ENCODE results near the gene AMZ1.

AMZ1 gene

GRCh38 chr7:2646336-2646679 lies 41.7 kb upstream of the AMZ1 start:
- no peak overlapping the region for H3K4me3 ChIP-seq (ENCODE audit: control insufficient read depth, low read depth, low read length)
- DNase-seq (ENCODE audit: low read depth), result no peak
- no peak for TF ChIP-seq CTCF (conservative IDR thresholded peaks at IDR 0.05; ENCODE audit: control insufficient read depth, insufficient read depth, low read depth, low read length)

GRCh38 chr7:2646680-2647571 lies 41.1 kb upstream of the AMZ1 start:
- DNase-seq (ENCODE audit: low read depth), result no peak
- no peak for TF ChIP-seq CTCF (conservative IDR thresholded peaks at IDR 0.05; ENCODE audit: control insufficient read depth, insufficient read depth, low read depth, low read length)
- no peak overlapping the region for H3K4me3 ChIP-seq (ENCODE audit: control insufficient read depth, low read depth, low read length)

- TF ChIP-seq CTCF (conservative IDR thresholded peaks at IDR 0.05; ENCODE audit: control insufficient read depth, insufficient read depth, low read depth, low read length), result no peak
- no peak for DNase-seq (ENCODE audit: low read depth)
- H3K4me3 ChIP-seq (ENCODE audit: control insufficient read depth, low read depth, low read length), result no peak overlapping the region
Measured at GRCh38 chr7:2647594-2648172, 40.3 kb upstream of the AMZ1 start.

- DNase-seq (ENCODE audit: low read depth), result no peak
- no peak for TF ChIP-seq CTCF (conservative IDR thresholded peaks at IDR 0.05; ENCODE audit: control insufficient read depth, insufficient read depth, low read depth, low read length)
Measured at GRCh38 chr7:2649139-2649838, 38.7 kb upstream of the AMZ1 start.

GRCh38 chr7:2649991-2650390 lies 38.0 kb upstream of the AMZ1 start:
- no peak for TF ChIP-seq CTCF (conservative IDR thresholded peaks at IDR 0.05; ENCODE audit: control insufficient read depth, insufficient read depth, low read depth, low read length)
- no peak for DNase-seq (ENCODE audit: low read depth)
- H3K4me3 ChIP-seq (ENCODE audit: control insufficient read depth, low read depth, low read length), result no peak overlapping the region

More at GRCh38 chr7:2649139-2649838, 38.7 kb upstream of the AMZ1 start:
- H3K4me3 ChIP-seq (ENCODE audit: control insufficient read depth, low read depth, low read length), result no peak overlapping the region

GRCh38 chr7:2650451-2650850 lies 37.6 kb upstream of the AMZ1 start:
- no peak for TF ChIP-seq CTCF (conservative IDR thresholded peaks at IDR 0.05; ENCODE audit: control insufficient read depth, insufficient read depth, low read depth, low read length)

More at GRCh38 chr7:2650451-2650850, 37.6 kb upstream of the AMZ1 start:
- DNase-seq (ENCODE audit: low read depth), result no peak
- H3K4me3 ChIP-seq (ENCODE audit: control insufficient read depth, low read depth, low read length), result no peak overlapping the region
